CD4-positive, alpha-beta T cell (primary cell): ENCODE data around the gene CHCHD1. TPM values are rescaled to one million over a fixed set of nuclear protein-coding genes. Genes with fewer than 3 reads are reported as not detected.

ENCODE experiments used
- ATAC-seq: fragments of 200-7000 bp; cut with Tn5 transposase; one replicate; pipeline ENCODE4 v1.10.0; 2022; ENCODE audit warnings: mild to moderate bottlenecking; ENCODE audit not compliant: poor library complexity
- CTCF ChIA-PET: fragments of 350-600 bp; sonication (Branson Sonifier 250); formaldehyde crosslinking; loops from one replicate; lab custom pipeline; 2021; ENCODE audit warnings: antibody characterized with exemption, inconsistent platforms; lab: Charles Lee
- POLR2A ChIA-PET: fragments of 350-600 bp; sonication (Branson Sonifier 250); formaldehyde crosslinking; loops from one replicate; lab custom pipeline; 2021; ENCODE audit warnings: antibody characterized with exemption, inconsistent platforms; lab: Charles Lee
- DNase-seq, 14 experiments: peaks; one replicate each; pipeline ENCODE4 v3.0.0-alpha.2; 2013 to 2020; ENCODE audit warnings: mixed read lengths in 2 of 14
- H3K27ac ChIP-seq, 2 donors: one replicate each; pipeline versions ENCODE4 v1.5.1 to v1.7.0; 2013; ENCODE audit warnings: low read length in 2 of 2, low read depth in 1 of 2, mild to moderate bottlenecking in 1 of 2
- H3K27me3 ChIP-seq, 2 experiments: 1 replicate in 1 of 2; 2 replicates in 1 of 2; pipeline versions ENCODE4 v1.6.1 to v1.7.0; 2013; ENCODE audit warnings: low read length in 2 of 2, control low read depth in 1 of 2, mild to moderate bottlenecking in 1 of 2, moderate library complexity in 1 of 2; ENCODE audit not compliant: insufficient read depth in 2 of 2, control insufficient read depth in 1 of 2
- H3K36me3 ChIP-seq: one replicate; pipeline ENCODE4 v1.6.1; 2013; ENCODE audit warnings: low read length, control low read depth; ENCODE audit not compliant: insufficient read depth
- H3K4me1 ChIP-seq: one replicate; pipeline ENCODE4 v1.6.1; 2013; ENCODE audit warnings: low read length, control low read depth; ENCODE audit not compliant: insufficient read depth
- H3K4me3 ChIP-seq: one replicate; pipeline ENCODE4 v1.5.1; 2013; ENCODE audit warnings: mild to moderate bottlenecking, low read length, moderate library complexity
- H3K9me3 ChIP-seq, 2 experiments: 1 replicate in 1 of 2; 2 replicates in 1 of 2; pipeline versions ENCODE4 v1.6.1 to v1.7.0; 2013; ENCODE audit warnings: low read length in 2 of 2, mild to moderate bottlenecking in 2 of 2, control low read depth in 1 of 2, moderate library complexity in 1 of 2; ENCODE audit not compliant: control insufficient read depth in 1 of 2, insufficient read depth in 1 of 2
- H3K27ac Mint-ChIP-seq: one replicate; pipeline ENCODE4 v1.8.0; 2020; ENCODE audit warnings: mixed read lengths
- H3K27me3 Mint-ChIP-seq: one replicate; pipeline ENCODE4 v1.8.0; 2021; ENCODE audit warnings: mixed read lengths
- H3K36me3 Mint-ChIP-seq: one replicate; pipeline ENCODE4 v1.8.0; 2021; ENCODE audit warnings: low read depth, mixed read lengths
- H3K4me1 Mint-ChIP-seq: one replicate; pipeline ENCODE4 v1.8.0; 2021; ENCODE audit warnings: low read depth, mixed read lengths
- H3K4me3 Mint-ChIP-seq: one replicate; pipeline ENCODE4 v1.8.0; 2020; ENCODE audit warnings: mild to moderate bottlenecking, mixed read lengths
- H3K9me3 Mint-ChIP-seq: one replicate; pipeline ENCODE4 v1.8.0; 2020; ENCODE audit warnings: mixed read lengths
- intact Hi-C, 2 experiments: fragments of 100-400 bp; cut with DNase I in 1 of 2; cut with micrococcal nuclease in 1 of 2; formaldehyde crosslinking; loops; one replicate each; pipeline versions ENCODE4 v1.15.1 to v1.9.0; 2023 to 2025; cut with DNase I, micrococcal nuclease
- total RNA-seq, 174 experiments: library from RNA in 2 of 174; stranded (reverse) in 2 of 174; gene quantifications; one replicate each; pipeline ENCODE4 v1.2.3 and lab custom pipeline; 2021 to 2026
- TF ChIP-seq, protein P1 (sequence below): fragments of 200-600 bp; IDR thresholded peaks from one replicate; pipeline ENCODE4 v1.8.0; 2022; ENCODE audit warnings: antibody characterized with exemption, mild to moderate bottlenecking

The CHCHD1 gene
- total RNA-seq, 2 experiments from 2014 or later, result 6.3 to 6.8 TPM

DNA sequence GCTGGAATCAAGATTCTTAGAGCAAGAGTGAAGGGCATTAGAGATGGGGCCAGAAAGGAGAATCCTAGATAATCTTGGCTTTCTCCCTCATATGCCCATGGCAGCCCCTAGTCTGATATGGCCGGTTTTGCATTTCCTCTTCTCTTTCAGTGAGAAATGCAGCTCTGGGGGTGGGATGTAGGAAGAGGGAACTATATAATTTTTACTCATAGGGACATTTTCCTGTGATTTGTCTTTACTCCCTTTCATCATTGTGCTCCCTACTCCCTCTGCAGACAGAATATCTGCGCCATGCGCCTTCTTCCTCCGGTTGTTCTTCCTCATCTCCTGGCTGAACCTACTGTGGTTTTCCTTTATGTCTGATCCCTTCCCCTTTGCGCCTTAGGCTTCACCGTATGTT, 16.8 kb upstream of the CHCHD1 start:
- intact Hi-C loops, result loop anchor here in 1 of 2 experiments (2.0 kb wide), 1 partner anchor 14 kb away; no protein-coding TSS in a partner anchor
- peaks cover 20% of the 10 kb centered on the region for H3K4me1 ChIP-seq
- Mint-ChIP-seq H3K27me3 (no peaks in the 10 kb centered on the region), H3K4me3 (no peak overlapping the region), H3K36me3 (peaks cover 93% of the 10 kb centered on the region), H3K9me3 (no peaks in the 10 kb centered on the region), H3K27ac (no peak overlapping the region), H3K4me1 (peaks cover 30% of the 10 kb centered on the region)
- H3K9me3 ChIP-seq, result no peaks in the 10 kb centered on the region
- DNase-seq, result no peak
- TF ChIP-seq, protein P1, sequence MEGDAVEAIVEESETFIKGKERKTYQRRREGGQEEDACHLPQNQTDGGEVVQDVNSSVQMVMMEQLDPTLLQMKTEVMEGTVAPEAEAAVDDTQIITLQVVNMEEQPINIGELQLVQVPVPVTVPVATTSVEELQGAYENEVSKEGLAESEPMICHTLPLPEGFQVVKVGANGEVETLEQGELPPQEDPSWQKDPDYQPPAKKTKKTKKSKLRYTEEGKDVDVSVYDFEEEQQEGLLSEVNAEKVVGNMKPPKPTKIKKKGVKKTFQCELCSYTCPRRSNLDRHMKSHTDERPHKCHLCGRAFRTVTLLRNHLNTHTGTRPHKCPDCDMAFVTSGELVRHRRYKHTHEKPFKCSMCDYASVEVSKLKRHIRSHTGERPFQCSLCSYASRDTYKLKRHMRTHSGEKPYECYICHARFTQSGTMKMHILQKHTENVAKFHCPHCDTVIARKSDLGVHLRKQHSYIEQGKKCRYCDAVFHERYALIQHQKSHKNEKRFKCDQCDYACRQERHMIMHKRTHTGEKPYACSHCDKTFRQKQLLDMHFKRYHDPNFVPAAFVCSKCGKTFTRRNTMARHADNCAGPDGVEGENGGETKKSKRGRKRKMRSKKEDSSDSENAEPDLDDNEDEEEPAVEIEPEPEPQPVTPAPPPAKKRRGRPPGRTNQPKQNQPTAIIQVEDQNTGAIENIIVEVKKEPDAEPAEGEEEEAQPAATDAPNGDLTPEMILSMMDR, result no peak
- no peak overlapping the region for H3K4me3 ChIP-seq
- no peaks in the 10 kb centered on the region for H3K27me3 ChIP-seq
- POLR2A ChIA-PET, result interaction anchor here (0.8 to 1.3 kb wide), 2 partner anchors 14 to 76 kb away, joined by 3 to 4 read pairs; no protein-coding TSS in a partner anchor
- H3K27ac ChIP-seq, result no peak overlapping the region
- CTCF ChIA-PET, result interaction anchor here (0.6 kb wide), 1 partner anchor 155 kb away, joined by 3 read pairs; no protein-coding TSS in a partner anchor
- ATAC-seq, result no peak
- H3K36me3 ChIP-seq, result peaks cover 84% of the 10 kb centered on the region

DNA sequence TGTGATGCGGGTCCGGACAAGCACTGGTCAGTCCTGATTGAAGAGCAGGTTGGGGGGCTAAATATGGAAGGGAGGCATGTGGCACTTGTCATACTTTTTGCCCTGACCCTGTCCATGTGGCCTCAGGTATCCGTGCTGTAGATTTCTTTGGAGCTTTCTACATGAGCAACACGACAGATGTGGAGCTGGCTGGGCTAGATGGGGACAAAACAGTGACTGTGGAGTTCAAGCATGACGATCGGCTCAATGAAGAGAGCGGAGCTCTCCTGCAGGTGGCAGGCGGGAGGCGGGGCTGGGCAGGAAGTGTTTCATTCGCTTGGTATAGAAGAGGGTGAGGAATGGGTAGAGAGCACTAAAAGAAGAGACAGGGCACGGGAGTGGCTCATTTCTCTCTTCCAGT, 13.0 kb upstream of the CHCHD1 start:
- Histone ChIP-seq H3K4me3 (no peak overlapping the region), H3K4me1 (peaks cover 29% of the 10 kb centered on the region), H3K27ac (peak overlapping the region in 1 of 2 donors; percentile 11), H3K27me3 (no peaks in the 10 kb centered on the region), H3K9me3 (no peaks in the 10 kb centered on the region), H3K36me3 (peaks cover 62% of the 10 kb centered on the region)
- H3K27ac Mint-ChIP-seq, result peak overlapping the region; percentile 97
- ATAC-seq (peak; percentile 58), DNase-seq (peak; percentile 58 to 82 (median 70))
- peaks cover 48% of the 10 kb centered on the region for H3K4me1 Mint-ChIP-seq
- H3K9me3 Mint-ChIP-seq, result no peaks in the 10 kb centered on the region
- intact Hi-C loops, result loop anchor here in 1 of 2 experiments (2.0 kb wide), 2 partner anchors 16 to 110 kb away; partner anchors contain the start of gene ZSWIM8
- no peaks in the 10 kb centered on the region for H3K27me3 Mint-ChIP-seq
- peaks cover 86% of the 10 kb centered on the region for H3K36me3 Mint-ChIP-seq
- peak overlapping the region; percentile 78 for H3K4me3 Mint-ChIP-seq
- ChIA-PET POLR2A (interaction anchor here (0.6 to 7.6 kb wide), 6 partner anchors 15 to 105 kb away, joined by 3 to 244 read pairs (median 18); partner anchors contain the start of genes CAMK2G, CHCHD1, SEC24C and ZSWIM8), CTCF (interaction anchor here (0.6 to 3.1 kb wide), 15 partner anchors 9 to 474 kb away, joined by 3 to 18 read pairs (median 3); partner anchors contain the start of genes CHCHD1 and ZSWIM8)
- TF ChIP-seq, protein P1, result peak; percentile 67

DNA sequence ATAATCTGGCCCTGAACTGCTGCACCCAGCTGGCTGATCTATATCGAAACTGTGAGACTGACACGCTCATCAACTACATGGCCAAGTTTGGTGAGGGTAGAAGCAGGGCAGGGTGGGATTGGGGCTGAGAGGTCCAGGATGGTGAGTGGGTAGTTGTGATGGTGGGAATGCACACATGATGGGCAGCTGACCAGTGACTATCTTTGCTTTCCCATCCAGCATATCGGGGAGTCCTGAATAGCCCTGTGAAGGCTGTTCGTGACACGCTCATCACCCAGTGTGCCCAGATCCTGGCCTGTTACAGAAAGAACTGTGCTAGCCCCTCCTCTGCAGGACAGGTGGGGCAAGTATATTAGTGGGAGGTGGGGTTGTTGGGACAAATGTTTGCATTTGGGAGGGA, 12.5 kb upstream of the CHCHD1 start:
- H3K4me3 ChIP-seq, result no peak overlapping the region
- H3K27ac ChIP-seq, result peak overlapping the region in 1 of 2 donors; percentile 11
- Mint-ChIP-seq H3K36me3 (peaks cover 85% of the 10 kb centered on the region), H3K4me1 (peaks cover 53% of the 10 kb centered on the region), H3K27ac (peak overlapping the region; percentile 97), H3K4me3 (peak overlapping the region; percentile 78), H3K27me3 (no peaks in the 10 kb centered on the region), H3K9me3 (no peaks in the 10 kb centered on the region)
- TF ChIP-seq, protein P1, result no peak
- H3K36me3 ChIP-seq, result peaks cover 63% of the 10 kb centered on the region
- ATAC-seq, result no peak
- DNase-seq, result no peak
- no peaks in the 10 kb centered on the region for H3K9me3 ChIP-seq
- intact Hi-C loops, result loop anchor here in 1 of 2 experiments (2.0 kb wide), 2 partner anchors 15 to 109 kb away; partner anchors contain the start of gene ZSWIM8
- CTCF ChIA-PET, result interaction anchor here (0.8 to 3.1 kb wide), 11 partner anchors 9 to 473 kb away, joined by 3 to 18 read pairs (median 5); partner anchors contain the start of gene CHCHD1
- no peaks in the 10 kb centered on the region for H3K27me3 ChIP-seq
- POLR2A ChIA-PET, result interaction anchor here (1.2 to 7.6 kb wide), 4 partner anchors 15 to 40 kb away, joined by 4 to 244 read pairs (median 48); partner anchors contain the start of genes CHCHD1, SEC24C and ZSWIM8
- peaks cover 34% of the 10 kb centered on the region for H3K4me1 ChIP-seq
